Neuronal stem cell (in vitro differentiated cells): ENCODE data around the gene PACSIN2.

ENCODE experiments used
- DNase-seq: peaks from one replicate; pipeline ENCODE4 v3.0.0-alpha.2; 2013; ENCODE audit warnings: low spot score
- H2AFZ ChIP-seq: one replicate; pipeline ENCODE4 v1.6.1; 2013; ENCODE audit warnings: mild to moderate bottlenecking, low read length, inconsistent platforms
- H2AK5ac ChIP-seq: 2 replicates; pipeline ENCODE4 v1.6.1; 2013; ENCODE audit warnings: low read depth, mild to moderate bottlenecking, inconsistent platforms, low read length, moderate library complexity, mixed read lengths
- H2BK120ac ChIP-seq: 2 replicates; pipeline ENCODE4 v1.6.1; 2013; ENCODE audit warnings: low read depth, mild to moderate bottlenecking, inconsistent platforms, low read length, moderate library complexity, mixed read lengths
- H2BK12ac ChIP-seq: one replicate; pipeline ENCODE4 v1.6.1; 2013; ENCODE audit warnings: low read length, inconsistent platforms
- H2BK15ac ChIP-seq: 2 replicates; pipeline ENCODE4 v1.6.1; 2013; ENCODE audit warnings: mild to moderate bottlenecking, low read length, inconsistent platforms, mixed read lengths
- H2BK5ac ChIP-seq: one replicate; pipeline ENCODE4 v1.6.1; 2013; ENCODE audit warnings: inconsistent platforms, mild to moderate bottlenecking, low read length, moderate library complexity
- H3K14ac ChIP-seq: one replicate; pipeline ENCODE4 v1.6.1; 2013; ENCODE audit warnings: low read length, inconsistent platforms
- H3K18ac ChIP-seq: 2 replicates; pipeline ENCODE4 v1.6.1; 2013; ENCODE audit warnings: low read length, inconsistent platforms
- H3K23ac ChIP-seq: 2 replicates; pipeline ENCODE4 v1.6.1; 2013; ENCODE audit warnings: low read depth, mild to moderate bottlenecking, mixed read lengths, low read length, inconsistent platforms; ENCODE audit not compliant: poor library complexity
- H3K27ac ChIP-seq: replicated peaks from 3 replicates; pipeline ENCODE4 v1.5.1; 2013; ENCODE audit warnings: low read length, inconsistent platforms
- H3K27me3 ChIP-seq, 3 experiments: 2 replicates each; pipeline ENCODE4 v1.6.1; 2013; ENCODE audit warnings: low read length in 3 of 3, mild to moderate bottlenecking in 2 of 3, inconsistent platforms in 1 of 3, low read depth in 1 of 3, mixed read lengths in 1 of 3, moderate library complexity in 1 of 3; ENCODE audit not compliant: control insufficient read depth in 3 of 3, insufficient read depth in 3 of 3
- H3K36me3 ChIP-seq, 2 donors: replicated peaks in 1 of 2; 2 replicates each; pipeline ENCODE4 v1.6.1; 2013; ENCODE audit warnings: low read length in 2 of 2; ENCODE audit not compliant: control insufficient read depth in 2 of 2, insufficient read depth in 2 of 2
- H3K4ac ChIP-seq: 2 replicates; pipeline ENCODE4 v1.6.1; 2013; ENCODE audit warnings: inconsistent platforms, mild to moderate bottlenecking, low read length, moderate library complexity
- H3K4me1 ChIP-seq, 2 donors: 1 replicate in 1 of 2; 2 replicates in 1 of 2; pipeline ENCODE4 v1.6.1; 2013; ENCODE audit warnings: low read length in 2 of 2, low read depth in 1 of 2; ENCODE audit not compliant: control insufficient read depth in 2 of 2, insufficient read depth in 1 of 2
- H3K4me2 ChIP-seq: one replicate; pipeline ENCODE4 v1.6.1; 2013; ENCODE audit warnings: mild to moderate bottlenecking, low read length, inconsistent platforms; ENCODE audit not compliant: insufficient read depth, poor library complexity, severe bottlenecking
- H3K4me3 ChIP-seq, 2 donors: 2 replicates each; pipeline ENCODE4 v1.5.1; 2013; ENCODE audit warnings: low read length in 2 of 2, mild to moderate bottlenecking in 2 of 2, inconsistent platforms in 1 of 2, moderate library complexity in 1 of 2
- H3K79me1 ChIP-seq: one replicate; pipeline ENCODE4 v1.6.1; 2013; ENCODE audit warnings: low read depth, mild to moderate bottlenecking, inconsistent platforms, low read length, moderate library complexity
- H3K9ac ChIP-seq: one replicate; pipeline ENCODE4 v1.6.1; 2013; ENCODE audit warnings: mild to moderate bottlenecking, low read depth, low read length, inconsistent platforms; ENCODE audit not compliant: poor library complexity
- H3K9me3 ChIP-seq, 2 donors: replicated peaks in 1 of 2; 2 replicates each; pipeline versions ENCODE3 to v1.6.1; 2013; ENCODE audit warnings: low read length in 2 of 2, mild to moderate bottlenecking in 2 of 2, inconsistent platforms in 1 of 2, low read depth in 1 of 2, mixed read lengths in 1 of 2, moderate library complexity in 1 of 2; ENCODE audit not compliant: control insufficient read depth in 2 of 2, insufficient read depth in 1 of 2
- H4K8ac ChIP-seq: one replicate; pipeline ENCODE4 v1.6.1; 2013; ENCODE audit warnings: low read depth, mild to moderate bottlenecking, inconsistent platforms, low read length, moderate library complexity
- H4K91ac ChIP-seq: one replicate; pipeline ENCODE4 v1.6.1; 2013; ENCODE audit warnings: low read length, low read depth, mild to moderate bottlenecking, inconsistent platforms; ENCODE audit not compliant: poor library complexity
- WGBS, 2 donors: extraction: QIAGEN DNeasy Blood & Tissue Kit; methylation state at CpG; one replicate each; pipeline ENCODE4 v1.1.7; 2013; ENCODE audit warnings: missing lambda C conversion rate in 2 of 2, mixed read lengths in 1 of 2; ENCODE audit not compliant: insufficient read length in 2 of 2, insufficient replicate concordance in 1 of 2; ENCODE audit errors: extremely low coverage in 2 of 2; 5-methylcytosine and 5-hydroxymethylcytosine counted together

PACSIN2 gene

GRCh38 chr22:42924436-42924835, 90.5 kb downstream of the PACSIN2 start:
- Histone ChIP-seq H4K8ac (no peak overlapping the region), H2AK5ac (no peak overlapping the region), H3K4ac (no peak overlapping the region), H3K18ac (peak overlapping the region; percentile 90), H2BK5ac (no peak overlapping the region), H2BK12ac (no peak overlapping the region), H2BK15ac (no peak overlapping the region), H3K9ac (no peak overlapping the region), H2AFZ (no peak overlapping the region), H3K4me3 (no peak overlapping the region), H3K14ac (peak overlapping the region; percentile 27), H3K23ac (no peak overlapping the region), H4K91ac (no peak overlapping the region), H2BK120ac (no peak overlapping the region), H3K9me3 (no peaks in the 10 kb centered on the region), H3K27ac (no peak overlapping the region), H3K36me3 (peaks cover 0 to 3% of the 10 kb centered on the region in 2 donors), H3K4me2 (no peak overlapping the region), H3K79me1 (peaks cover 1% of the 10 kb centered on the region), H3K27me3 (no peaks in the 10 kb centered on the region), H3K4me1 (peaks cover 4 to 5% of the 10 kb centered on the region in 2 donors)
- WGBS, 2 donors = no CpG with 5 or more reads among the region's 9 CpGs
- DNase-seq = no peak

DNA sequence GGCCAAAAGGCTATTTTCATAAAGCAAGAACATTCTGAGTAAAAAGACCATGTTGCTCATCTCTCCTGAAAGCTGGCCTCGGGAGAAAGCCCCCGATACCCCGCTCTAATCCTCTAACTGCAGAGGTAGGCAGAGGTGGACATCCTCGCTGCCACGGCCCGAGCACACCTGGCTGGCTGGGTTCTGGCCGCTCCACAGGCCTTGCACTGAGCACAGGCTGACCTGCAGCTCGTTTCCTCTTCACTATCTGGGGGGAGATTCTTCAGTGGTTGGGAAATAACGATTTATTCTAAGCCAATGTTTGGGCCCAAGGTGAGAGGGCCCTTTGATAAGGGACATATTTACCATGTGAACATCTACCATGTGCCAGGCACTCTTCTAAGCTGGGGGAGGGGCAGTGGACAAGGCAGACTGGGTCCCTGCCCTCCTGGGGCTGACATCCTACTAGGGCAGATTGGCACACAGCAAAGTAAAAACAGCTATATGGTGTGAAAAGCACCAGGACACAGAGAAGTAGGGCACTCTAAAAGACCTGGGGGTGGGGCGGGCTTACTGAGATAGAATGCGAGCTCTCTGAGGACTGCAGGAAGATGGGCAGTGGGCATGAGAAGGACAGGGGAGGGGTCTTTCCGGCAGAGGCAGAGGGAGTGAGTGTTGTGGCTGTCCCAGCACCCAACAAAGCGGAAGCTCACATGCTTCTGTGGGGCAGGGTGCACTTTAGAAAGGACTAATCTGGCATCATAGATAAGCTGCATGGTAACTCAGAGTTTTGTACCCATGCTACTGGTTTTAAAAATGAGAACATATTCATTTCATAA, 92.4 kb downstream of the PACSIN2 start:
- H2BK15ac ChIP-seq = no peak overlapping the region
- no CpG with 5 or more reads among the region's 13 CpGs for WGBS, 2 donors
- H3K18ac ChIP-seq = no peak overlapping the region
- H3K14ac ChIP-seq = no peak overlapping the region
- no peak overlapping the region for H2BK12ac ChIP-seq
- H2AFZ ChIP-seq = no peak overlapping the region
- H3K27ac ChIP-seq = no peak overlapping the region
- H4K8ac ChIP-seq = no peak overlapping the region
- H4K91ac ChIP-seq = no peak overlapping the region
- no peak for DNase-seq
- H3K9me3 ChIP-seq = no peaks in the 10 kb centered on the region
- H3K9ac ChIP-seq = no peak overlapping the region
- no peak overlapping the region for H3K23ac ChIP-seq
- H3K4ac ChIP-seq = no peak overlapping the region
- H3K4me2 ChIP-seq = no peak overlapping the region
- H3K27me3 ChIP-seq = no peaks in the 10 kb centered on the region
- H2AK5ac ChIP-seq = no peak overlapping the region
- no peak overlapping the region for H2BK5ac ChIP-seq
- H3K4me1 ChIP-seq = peaks cover 4 to 6% of the 10 kb centered on the region in 2 donors
- H3K4me3 ChIP-seq = no peak overlapping the region
- H2BK120ac ChIP-seq = no peak overlapping the region
- no peaks in the 10 kb centered on the region for H3K36me3 ChIP-seq
- H3K79me1 ChIP-seq = peaks cover 1% of the 10 kb centered on the region

DNA sequence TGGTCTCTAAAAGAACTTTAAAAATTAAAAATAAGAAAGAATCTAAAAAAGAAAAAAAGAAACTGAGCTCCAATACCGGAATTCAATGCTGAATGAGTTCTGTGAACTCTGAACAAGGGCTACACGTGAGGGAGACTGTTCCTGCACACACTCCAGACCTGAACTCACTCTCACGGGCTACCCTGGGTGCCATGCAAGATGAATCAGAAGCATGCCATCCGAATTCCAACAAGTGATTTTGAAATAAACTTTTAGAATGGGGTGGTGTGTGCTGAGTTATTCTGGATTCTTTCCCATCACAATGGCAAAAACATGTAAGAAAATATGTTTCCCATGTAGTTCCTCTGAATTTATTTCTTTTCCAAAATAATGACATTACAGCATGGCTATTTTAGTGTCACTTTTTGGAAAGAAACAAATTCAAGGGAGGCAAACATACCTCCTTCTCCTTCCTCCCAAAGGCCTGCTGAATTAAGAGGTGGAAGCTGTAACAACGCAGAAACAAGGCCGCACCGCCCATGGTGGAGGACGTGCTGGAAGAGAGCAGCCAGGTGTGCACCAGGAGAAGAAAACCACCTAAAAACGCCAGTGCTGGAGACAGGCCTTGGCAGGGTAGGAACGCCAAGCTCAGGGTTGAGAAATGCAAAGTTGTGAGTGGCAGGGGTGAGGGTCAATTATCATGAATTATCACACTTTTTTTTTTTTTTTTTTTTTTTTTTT, 94.7 kb downstream of the PACSIN2 start:
- Histone ChIP-seq H3K27ac (no peak overlapping the region), H3K36me3 (no peaks in the 10 kb centered on the region), H3K4me3 (no peak overlapping the region), H4K8ac (no peak overlapping the region), H3K9me3 (no peaks in the 10 kb centered on the region), H2BK12ac (no peak overlapping the region), H2BK15ac (no peak overlapping the region), H4K91ac (no peak overlapping the region), H2AFZ (no peak overlapping the region), H2BK5ac (no peak overlapping the region), H2BK120ac (no peak overlapping the region), H3K23ac (peak overlapping the region; percentile 40), H3K14ac (no peak overlapping the region), H3K9ac (peak overlapping the region; percentile 15), H3K18ac (no peak overlapping the region), H2AK5ac (no peak overlapping the region), H3K27me3 (no peaks in the 10 kb centered on the region), H3K4me2 (no peak overlapping the region), H3K4me1 (peaks cover 6 to 17% of the 10 kb centered on the region in 2 donors), H3K79me1 (peaks cover 8% of the 10 kb centered on the region), H3K4ac (no peak overlapping the region)
- no peak for DNase-seq
- WGBS, 2 donors = no CpG with 5 or more reads among the region's 10 CpGs

DNA sequence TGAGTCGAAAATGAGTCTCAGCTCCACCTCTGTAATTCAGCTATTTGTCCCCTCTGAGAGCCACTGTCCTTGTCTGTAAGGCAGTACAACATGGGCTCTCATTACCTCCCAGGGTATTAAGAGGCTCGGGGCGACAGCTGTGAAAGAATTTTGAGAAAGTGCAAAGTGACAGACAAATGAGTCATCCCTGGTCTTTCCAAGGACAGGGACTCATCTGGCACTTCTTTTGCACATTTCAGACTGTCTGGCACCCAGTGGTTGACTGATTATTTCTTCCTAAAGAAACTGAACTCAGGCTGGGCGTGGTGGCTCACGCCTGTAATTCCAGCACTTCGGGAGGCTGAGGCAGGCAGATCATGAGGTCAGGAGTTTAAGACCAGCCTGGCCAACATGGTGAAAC, 95.8 kb downstream of the PACSIN2 start:
- H3K9ac ChIP-seq = no peak overlapping the region
- no peak overlapping the region for H2BK12ac ChIP-seq
- H3K23ac ChIP-seq = no peak overlapping the region
- H4K91ac ChIP-seq = no peak overlapping the region
- peaks cover 6 to 17% of the 10 kb centered on the region in 2 donors for H3K4me1 ChIP-seq
- H2AK5ac ChIP-seq = no peak overlapping the region
- WGBS, 2 donors = no CpG with 5 or more reads among the region's 6 CpGs
- H2BK120ac ChIP-seq = no peak overlapping the region
- no peaks in the 10 kb centered on the region for H3K9me3 ChIP-seq
- peaks cover 8% of the 10 kb centered on the region for H3K79me1 ChIP-seq
- no peak for DNase-seq
- no peak overlapping the region for H2AFZ ChIP-seq
- no peak overlapping the region for H4K8ac ChIP-seq
- no peak overlapping the region for H3K18ac ChIP-seq
- no peaks in the 10 kb centered on the region for H3K27me3 ChIP-seq
- H3K4ac ChIP-seq = no peak overlapping the region
- H3K4me3 ChIP-seq = no peak overlapping the region
- no peak overlapping the region for H3K27ac ChIP-seq
- H3K4me2 ChIP-seq = no peak overlapping the region
- H2BK15ac ChIP-seq = no peak overlapping the region
- no peaks in the 10 kb centered on the region for H3K36me3 ChIP-seq
- no peak overlapping the region for H3K14ac ChIP-seq
- no peak overlapping the region for H2BK5ac ChIP-seq
